Measurements from ENCODE around the gene FBN2.
"Not testable (repeated sequence)": the region's sequence is repeated elsewhere in the genome, so short reads cannot be mapped to it uniquely, and the experiment has no call there.

The FBN2 gene

GRCh38 chr5:128358826-128359225, 179.2 kb downstream of the FBN2 start:
- no peak for DNase-seq (ENCODE audit: low spot score)

- no peak for DNase-seq (ENCODE audit: low spot score)
Observed at GRCh38 chr5:128357226-128357625, 180.8 kb downstream of the FBN2 start.

- DNase-seq (ENCODE audit: low spot score): no peak
Observed at GRCh38 chr5:128355961-128356360, 182.1 kb downstream of the FBN2 start.

- no peak for DNase-seq (ENCODE audit: low spot score)
Observed at GRCh38 chr5:128353441-128354107, 184.5 kb downstream of the FBN2 start.

GRCh38 chr5:128350705-128351104, 187.3 kb downstream of the FBN2 start:
- no peak for DNase-seq (ENCODE audit: low spot score)

GRCh38 chr5:128349044-128349858, 188.8 kb downstream of the FBN2 start:
- no peak for DNase-seq (ENCODE audit: low spot score)

GRCh38 chr5:128346038-128346437, 192.0 kb downstream of the FBN2 start:
- no peak for DNase-seq (ENCODE audit: low spot score)

GRCh38 chr5:128345247-128345646, 192.8 kb downstream of the FBN2 start:
- DNase-seq (ENCODE audit: low spot score): no peak

GRCh38 chr5:128343168-128343567, 194.9 kb downstream of the FBN2 start:
- DNase-seq (ENCODE audit: low spot score): no peak

- no peak for DNase-seq (ENCODE audit: low spot score)
Observed at GRCh38 chr5:128341056-128341455, 197.0 kb downstream of the FBN2 start.

GRCh38 chr5:128340648-128341047, 197.4 kb downstream of the FBN2 start:
- DNase-seq (ENCODE audit: low spot score): no peak

- DNase-seq (ENCODE audit: low spot score): no peak
Observed at GRCh38 chr5:128339585-128339984, 198.5 kb downstream of the FBN2 start.

- no peak for DNase-seq (ENCODE audit: low spot score)
Observed at GRCh38 chr5:128338649-128339048, 199.4 kb downstream of the FBN2 start.

GRCh38 chr5:128335339-128335738, 202.7 kb downstream of the FBN2 start:
- no peak for DNase-seq (ENCODE audit: low spot score)

- DNase-seq (ENCODE audit: low spot score): no peak
Observed at GRCh38 chr5:128334010-128334716, 203.9 kb downstream of the FBN2 start.

GRCh38 chr5:128331261-128331660, 206.8 kb downstream of the FBN2 start:
- no peak for DNase-seq (ENCODE audit: low spot score)

GRCh38 chr5:128329386-128329939, 208.6 kb downstream of the FBN2 start:
- DNase-seq (ENCODE audit: low spot score): no peak

GRCh38 chr5:128328446-128328845, 209.6 kb downstream of the FBN2 start:
- DNase-seq (ENCODE audit: low spot score): no peak

- DNase-seq (ENCODE audit: low spot score): no peak
Observed at GRCh38 chr5:128328007-128328406, 210.0 kb downstream of the FBN2 start.

- not testable (repeated sequence) for DNase-seq (ENCODE audit: low spot score)
Observed at GRCh38 chr5:128321418-128321817, 216.6 kb downstream of the FBN2 start.

GRCh38 chr5:128318691-128319090, 219.4 kb downstream of the FBN2 start:
- no peak for DNase-seq (ENCODE audit: low spot score)

- DNase-seq (ENCODE audit: low spot score): no peak
Observed at GRCh38 chr5:128317481-128317880, 220.6 kb downstream of the FBN2 start.

- no peak for DNase-seq (ENCODE audit: low spot score)
Observed at GRCh38 chr5:128315671-128316070, 222.4 kb downstream of the FBN2 start.
